Breast epithelium (tissue), 3 donors: Measurements from ENCODE around the gene TCF4.

ENCODE experiments used
- CTCF ChIP-seq, 3 donors: fragments of 450-650 bp; IDR thresholded peaks; one replicate each; pipeline ENCODE4 v1.5.1; 2016 to 2017; ENCODE audit warnings: antibody characterized with exemption in 3 of 3, mild to moderate bottlenecking in 3 of 3, moderate library complexity in 3 of 3
- POLR2A ChIP-seq: fragments of 450-650 bp; IDR thresholded peaks from one replicate; pipeline ENCODE4 v1.6.1; 2016; ENCODE audit warnings: antibody characterized with exemption, mild to moderate bottlenecking, moderate library complexity
- POLR2AphosphoS5 ChIP-seq, 3 donors: sonication (generic); formaldehyde crosslinking; IDR thresholded peaks; one replicate each; pipeline ENCODE4 v1.6.1; 2017; ENCODE audit warnings: antibody characterized with exemption in 3 of 3

GRCh38 chr18:55232506-55232905 is 355.5 kb downstream of the TCF4 start:
- TF ChIP-seq CTCF (IDR thresholded peaks at IDR 0.05) (no peak), POLR2A (no peak), POLR2AphosphoS5 (IDR thresholded peaks at IDR 0.05) (no peak)
